CD4-positive, alpha-beta T cell treated with Interferon alpha-2 for 1 hour (primary cell): Measurements from ENCODE around the gene EIF3I.
A peak's percentile ranks its signal among the peaks of the same experiment; 100 is the strongest.

Experiments used
- DNase-seq, 2 donors: peaks; one replicate each; pipeline ENCODE4 v3.0.0-alpha.2; 2020 to 2022

EIF3I gene

DNA sequence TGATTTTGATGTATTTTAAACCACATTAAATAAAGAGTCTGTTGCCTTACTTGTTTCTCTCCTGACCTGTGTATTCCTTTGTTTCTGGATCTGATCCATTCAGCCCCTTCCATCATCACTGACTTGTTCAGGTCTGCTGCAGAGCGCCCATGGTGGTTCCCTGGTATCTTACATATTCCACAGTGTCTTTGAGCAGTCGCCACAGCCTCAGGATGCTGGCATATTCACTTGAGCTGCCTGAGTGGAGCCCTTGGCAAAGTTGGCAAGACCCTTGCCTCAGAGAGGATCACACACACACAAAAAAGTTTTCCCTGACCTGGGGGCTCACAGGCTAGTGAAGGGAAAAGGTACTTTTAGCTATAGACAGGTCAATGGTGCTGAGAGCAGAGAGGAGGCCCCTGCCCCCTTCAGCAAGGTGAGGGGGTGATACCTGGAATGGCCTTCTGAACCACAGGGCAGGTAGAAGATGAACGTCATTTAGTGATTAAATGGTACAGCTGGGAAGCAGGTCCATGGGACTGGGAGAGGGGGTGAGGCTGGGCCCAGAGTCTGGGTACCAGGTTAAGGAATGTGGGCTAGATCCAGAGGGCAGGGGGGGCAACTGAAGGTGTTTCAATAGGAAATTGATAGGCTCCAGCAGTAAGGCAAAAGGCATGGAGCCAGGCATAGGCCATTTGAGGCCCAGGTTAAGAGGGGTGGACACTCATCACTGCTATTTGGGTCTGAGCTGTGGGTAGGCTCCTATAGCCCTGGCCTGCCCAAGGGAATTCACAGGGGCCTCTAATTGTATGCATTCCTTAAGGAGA is 23.8 kb upstream of the EIF3I start:
- DNase-seq: no peak

DNA sequence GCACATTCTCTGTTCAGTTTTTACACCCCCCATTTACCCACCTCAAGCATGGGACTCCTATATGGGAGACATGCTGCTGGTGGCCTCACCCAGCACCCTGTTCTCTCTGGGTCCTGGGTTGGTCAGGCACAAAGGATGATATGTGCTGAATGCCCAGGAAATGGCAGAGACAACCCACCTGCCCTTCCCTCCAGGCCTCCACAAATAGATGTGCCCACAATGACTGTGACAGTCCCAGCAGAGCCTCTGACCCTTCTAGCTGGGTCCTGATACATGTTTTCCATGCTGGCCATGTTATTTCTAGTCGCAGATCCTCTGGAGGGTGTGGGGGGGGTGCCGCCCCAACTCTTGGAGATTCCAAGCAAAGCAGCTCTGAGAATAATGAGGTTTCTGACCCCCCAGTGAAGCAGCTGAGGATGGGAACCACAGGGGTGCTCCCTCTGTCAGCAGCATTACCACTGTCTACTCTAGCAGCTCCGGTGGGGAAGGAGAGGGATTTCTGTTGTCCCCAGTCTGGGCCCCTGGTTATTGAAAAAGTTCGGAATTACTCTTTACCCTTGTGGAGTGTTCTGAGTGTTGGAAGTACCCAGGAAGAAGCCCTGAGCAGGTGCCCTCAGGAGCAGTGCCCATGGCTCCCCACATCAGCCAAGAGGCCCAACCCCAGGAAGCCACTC is 23.0 kb upstream of the EIF3I start:
- DNase-seq: no peak

DNA sequence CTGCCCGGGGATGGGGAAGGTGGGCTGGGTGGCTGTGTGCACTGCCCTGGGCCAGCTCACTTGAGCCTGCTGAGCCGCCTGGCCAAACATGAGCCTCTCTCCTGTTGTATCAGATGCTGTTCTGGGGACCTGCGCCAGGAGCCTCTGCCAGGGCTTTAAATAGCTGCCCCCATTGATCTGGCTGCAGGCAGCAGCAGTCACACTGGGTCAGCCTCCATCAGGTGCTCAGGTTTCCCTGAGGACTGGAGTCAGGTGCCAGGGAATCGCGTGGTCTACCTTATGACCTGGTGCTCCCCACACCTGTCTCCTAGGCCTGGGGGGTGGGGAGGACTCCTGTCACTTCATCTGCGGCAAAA is 22.5 kb upstream of the EIF3I start:
- DNase-seq: no peak

DNA sequence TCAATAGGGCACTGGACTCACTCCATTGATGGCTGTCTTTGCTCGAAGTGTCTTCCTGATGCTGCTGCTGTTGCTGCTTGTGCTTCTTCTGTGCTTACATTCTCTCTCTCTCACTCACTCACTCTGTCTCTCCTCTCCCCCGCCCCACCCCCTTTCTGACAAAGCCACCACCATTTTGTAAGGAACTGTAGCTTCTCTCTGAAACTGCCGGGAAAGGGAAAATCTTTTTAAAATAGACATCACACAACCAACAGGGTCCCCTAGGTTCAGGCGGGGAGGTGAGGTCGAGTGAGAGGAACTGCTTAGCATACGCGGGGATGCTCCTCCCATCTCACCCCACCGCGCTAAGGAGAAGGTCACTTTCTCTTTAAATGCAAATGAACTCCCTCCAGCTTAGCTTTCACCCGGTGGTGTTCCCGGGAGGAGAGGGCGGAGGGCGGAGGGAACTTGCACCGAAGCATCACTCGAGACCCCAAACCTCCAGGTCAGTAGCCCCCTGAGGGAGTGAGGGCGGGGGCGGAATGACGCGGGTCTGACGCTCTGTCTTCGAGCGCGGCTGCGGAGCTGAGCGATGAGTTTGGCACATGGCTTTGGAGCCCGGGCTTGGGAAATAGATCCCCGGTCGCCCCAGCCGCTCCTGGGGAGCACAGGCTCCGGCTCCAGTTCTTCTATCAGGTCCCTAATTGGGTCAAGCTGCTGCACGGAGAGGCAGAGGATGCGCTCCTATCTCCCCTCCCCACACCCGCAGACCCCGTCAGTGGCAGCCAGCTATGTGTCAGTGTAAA is 21.8 kb upstream of the EIF3I start, which contains the start of gene CCDC28B:
Gene CCDC28B (plus strand): TSS at position 370 of the 785 bp plus-strand sequence. CDS start 1,341 bp downstream, outside the sequence.
- DNase-seq: peak; percentile 49 to 66

DNA sequence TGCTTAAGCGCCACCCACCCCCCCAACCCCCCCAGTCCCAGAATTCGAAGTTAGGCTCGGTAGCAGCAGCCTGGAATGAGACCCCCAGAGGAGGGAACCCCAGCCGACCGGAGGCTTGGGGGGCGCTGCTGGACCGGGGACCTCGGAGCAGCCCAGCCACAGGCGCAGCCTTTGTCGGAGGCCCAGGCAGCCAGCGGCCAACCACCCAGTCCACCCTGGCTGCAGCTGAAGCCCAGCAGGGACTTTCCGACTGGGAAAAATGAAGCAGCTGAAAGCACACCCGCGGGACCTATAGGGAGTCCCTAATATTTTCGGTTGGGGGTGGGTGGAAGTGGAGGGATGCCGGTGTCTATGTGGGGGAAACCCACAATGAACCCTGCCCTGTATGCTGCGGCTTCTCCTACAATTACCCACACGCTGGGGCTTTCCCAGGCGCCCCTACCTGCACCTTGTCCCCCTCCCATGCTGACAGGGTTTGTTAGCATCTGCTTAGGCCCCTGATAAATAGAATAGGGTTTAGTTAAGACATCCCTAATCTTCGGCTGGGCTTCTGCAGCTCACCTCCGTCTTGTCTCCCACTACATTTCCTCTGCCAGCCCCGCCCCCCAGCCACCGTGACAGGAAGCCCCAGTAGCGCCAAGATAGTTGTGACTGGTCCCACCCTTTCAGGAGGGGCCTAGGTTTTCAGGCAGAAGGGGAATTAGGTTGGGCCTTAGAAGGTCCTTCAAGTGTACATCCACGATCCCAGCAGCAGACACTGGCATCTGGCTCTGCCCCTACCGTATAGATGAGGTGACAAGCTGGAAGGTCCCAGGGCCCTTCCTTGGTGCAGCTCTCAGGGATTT is 21.0 kb upstream of the EIF3I start:
- peak; percentile 67 to 84 for DNase-seq

DNA sequence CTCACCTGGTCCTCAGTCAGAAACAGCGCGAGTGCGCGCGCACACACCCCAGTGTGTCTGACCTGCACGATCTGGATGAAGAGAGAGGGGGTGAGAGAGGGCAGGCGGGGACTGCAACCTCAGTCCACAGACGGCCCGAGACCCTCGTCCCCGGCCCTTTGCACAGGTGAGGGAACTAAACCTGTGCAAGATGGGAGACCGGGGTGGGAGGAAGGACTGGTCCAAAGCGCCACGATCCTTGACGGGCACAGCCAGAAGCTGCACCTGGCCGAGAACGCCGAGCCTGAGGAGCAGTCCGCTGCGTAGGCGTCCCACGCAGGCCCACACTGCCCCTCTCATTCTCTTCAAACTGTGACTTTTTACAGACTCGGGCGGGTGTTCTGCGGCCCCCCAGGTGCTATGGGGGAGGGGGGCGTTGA is 17.3 kb upstream of the EIF3I start:
- no peak for DNase-seq

DNA sequence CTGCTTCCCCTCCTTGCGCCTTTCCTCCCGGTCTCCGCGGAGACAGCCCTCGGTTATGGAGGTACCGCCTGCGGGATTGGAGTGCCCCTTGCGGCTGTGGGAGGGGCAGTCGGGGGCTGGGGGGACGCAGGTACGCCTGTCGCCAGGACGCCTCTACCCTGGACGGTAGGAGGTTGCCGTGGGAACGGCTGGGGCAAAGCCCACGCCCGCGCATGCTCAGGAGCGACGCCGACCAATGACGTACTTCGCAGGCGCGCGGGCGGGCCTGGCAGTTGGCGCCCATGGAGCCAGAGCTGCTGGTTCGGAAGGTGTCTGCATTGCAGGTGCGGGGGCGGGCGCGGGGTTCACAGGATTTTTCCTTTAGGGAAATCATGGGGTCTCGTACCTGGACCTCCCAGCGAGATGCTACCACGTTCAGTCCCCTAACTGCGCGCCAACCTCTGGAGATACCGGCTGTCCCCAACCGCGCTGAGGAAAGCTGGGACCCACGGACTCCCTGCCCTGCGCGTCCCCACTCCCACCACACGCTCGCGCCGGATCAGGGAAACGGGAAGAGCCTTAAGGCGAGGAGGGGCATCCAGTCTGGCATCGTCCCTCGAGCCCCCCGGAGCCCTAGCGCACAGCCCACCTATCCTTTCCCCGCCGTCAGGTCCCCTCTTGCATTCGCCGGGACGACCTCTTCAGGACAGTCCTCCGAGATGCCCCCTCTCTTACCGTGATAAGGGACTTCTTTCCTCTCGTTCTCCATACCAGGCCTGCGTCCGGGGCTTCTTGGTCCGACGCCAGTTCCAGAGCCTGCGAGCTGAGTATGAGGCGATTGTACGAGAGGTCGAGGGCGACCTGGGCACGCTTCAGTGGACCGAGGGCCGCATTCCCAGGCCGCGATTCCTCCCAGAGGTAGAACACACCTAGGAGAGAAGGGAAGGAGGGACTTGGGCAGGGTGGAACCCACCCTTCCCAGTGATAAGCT is 16.5 kb upstream of the EIF3I start, which contains the start of gene IQCC:
Gene IQCC (plus strand): TSS at position 271 of the 970 bp plus-strand sequence. CDS start 11 bp downstream, at position 282.
- DNase-seq: peak; percentile 87 to 90

DNA sequence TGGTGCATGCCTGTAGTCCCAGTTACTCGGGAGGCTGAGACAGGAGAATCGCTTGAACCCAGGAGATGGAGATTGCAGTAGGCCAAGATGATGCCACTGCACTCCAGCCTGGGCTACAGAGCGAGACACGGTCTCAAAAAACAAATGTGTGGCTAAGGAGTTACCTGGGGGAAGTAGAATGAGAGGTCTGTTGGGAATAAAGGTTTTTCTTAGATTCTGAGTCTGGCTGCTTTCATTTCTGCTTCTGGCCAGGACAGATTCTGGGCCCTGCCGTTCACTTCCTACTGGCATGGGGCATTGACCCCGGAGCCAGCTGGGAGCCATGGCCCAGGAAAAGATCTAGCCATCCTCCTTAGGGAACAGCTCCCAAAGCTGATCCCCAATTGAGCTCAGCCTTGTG is 13.7 kb upstream of the EIF3I start:
- DNase-seq: no peak

DNA sequence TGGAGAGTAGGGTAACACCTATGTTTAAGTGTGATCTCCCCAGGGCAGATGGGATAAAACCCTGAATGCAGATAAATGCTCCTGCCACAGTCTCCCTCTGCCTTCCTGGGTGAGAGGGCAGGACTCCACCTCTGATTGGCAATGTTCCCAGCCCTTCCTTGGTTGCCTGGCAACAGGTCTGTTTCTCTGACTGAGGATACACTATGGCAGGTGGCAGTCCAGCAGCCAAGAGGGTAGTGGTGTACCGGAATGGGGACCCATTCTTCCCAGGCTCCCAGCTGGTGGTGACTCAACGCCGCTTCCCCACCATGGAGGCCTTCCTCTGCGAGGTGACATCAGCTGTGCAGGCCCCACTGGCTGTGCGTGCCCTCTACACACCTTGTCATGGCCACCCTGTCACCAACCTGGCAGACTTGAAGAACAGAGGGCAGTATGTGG is 13.3 kb upstream of the EIF3I start, which contains the start of gene DCDC2B:
Gene DCDC2B (plus strand): TSS at position 199 of the 438 bp plus-strand sequence. CDS start 5 bp downstream, at position 204.
- no peak for DNase-seq

DNA sequence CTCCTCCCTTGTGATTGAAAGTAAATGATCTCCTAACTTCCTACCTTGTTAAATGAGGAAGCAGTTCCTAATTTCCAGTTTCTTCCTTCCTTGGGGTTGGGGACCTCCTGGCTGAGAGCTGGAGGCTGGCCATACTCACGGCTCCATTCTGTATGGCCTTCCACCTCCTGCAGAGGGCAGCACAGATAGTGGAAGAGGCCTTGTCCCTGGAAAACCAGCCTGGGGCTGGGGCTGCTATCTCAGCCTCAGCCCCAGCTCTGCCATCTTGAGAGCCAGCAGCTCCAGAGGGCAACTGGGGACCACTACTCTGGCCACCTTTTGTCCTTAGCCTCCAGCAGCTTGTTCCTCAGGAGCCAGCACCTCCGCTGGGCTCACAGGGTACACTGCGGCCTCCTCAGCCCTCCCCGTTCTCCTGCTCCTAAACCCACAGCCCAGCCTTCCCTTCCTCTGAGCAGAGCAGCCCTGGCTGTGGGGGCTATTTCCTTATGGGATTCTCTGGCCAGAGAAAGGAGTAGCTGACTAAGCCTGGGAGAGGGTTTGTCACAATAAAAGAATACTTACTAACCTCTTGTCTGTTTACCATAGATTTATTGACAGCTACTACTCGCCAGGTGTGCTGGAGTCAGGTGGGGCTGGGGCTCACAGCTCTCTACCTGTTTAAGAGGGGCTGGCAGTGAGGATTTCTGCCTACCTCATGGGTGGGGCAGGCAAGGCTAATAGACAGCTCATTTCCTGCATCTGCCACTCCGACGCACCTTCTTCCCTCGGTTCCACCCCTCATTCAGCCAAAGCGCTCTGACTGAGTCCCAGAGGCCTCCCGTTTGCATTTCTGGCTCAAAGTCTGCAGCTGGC is 6.4 kb upstream of the EIF3I start:
- DNase-seq: peak; percentile 57 to 71

DNA sequence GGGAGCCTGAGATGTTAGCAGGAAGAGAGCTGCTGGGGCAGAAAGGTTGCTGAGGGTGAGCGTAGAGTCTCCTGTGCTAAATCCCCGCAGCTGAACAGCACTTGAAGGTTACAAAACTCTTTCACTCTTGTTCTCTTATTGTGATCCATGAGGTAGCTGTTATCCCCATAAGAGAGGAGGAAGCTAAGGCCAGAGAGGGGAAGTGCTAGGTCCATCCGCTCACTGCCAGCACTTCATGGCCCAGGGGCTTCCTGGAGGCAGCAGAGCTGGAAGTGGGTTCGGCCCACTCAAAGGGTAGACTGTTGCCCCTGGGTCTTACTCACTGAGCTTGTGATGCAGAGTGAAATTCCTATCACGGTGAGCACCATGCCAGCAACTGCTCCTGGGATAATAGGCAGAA is 5.6 kb upstream of the EIF3I start:
- DNase-seq: no peak

DNA sequence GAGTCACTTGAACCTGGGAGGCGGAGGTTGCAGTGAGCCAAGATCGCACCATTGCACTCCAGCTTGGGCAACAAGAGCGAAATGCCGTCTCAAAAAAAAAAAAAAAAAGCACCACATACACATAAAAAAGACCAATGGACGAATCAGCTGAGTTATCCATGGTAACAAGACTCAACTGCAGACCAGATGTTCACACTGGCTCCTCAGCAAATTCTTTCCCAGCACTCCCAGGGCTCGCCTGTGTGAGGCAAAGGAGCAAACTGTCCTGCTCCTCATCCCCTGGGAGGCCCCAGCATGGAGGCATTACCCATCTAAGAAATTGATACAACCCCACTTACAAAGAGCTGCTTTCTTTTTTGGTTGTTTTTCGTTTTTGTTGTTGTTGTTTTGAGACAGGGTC is 3.2 kb upstream of the EIF3I start:
- no peak for DNase-seq

DNA sequence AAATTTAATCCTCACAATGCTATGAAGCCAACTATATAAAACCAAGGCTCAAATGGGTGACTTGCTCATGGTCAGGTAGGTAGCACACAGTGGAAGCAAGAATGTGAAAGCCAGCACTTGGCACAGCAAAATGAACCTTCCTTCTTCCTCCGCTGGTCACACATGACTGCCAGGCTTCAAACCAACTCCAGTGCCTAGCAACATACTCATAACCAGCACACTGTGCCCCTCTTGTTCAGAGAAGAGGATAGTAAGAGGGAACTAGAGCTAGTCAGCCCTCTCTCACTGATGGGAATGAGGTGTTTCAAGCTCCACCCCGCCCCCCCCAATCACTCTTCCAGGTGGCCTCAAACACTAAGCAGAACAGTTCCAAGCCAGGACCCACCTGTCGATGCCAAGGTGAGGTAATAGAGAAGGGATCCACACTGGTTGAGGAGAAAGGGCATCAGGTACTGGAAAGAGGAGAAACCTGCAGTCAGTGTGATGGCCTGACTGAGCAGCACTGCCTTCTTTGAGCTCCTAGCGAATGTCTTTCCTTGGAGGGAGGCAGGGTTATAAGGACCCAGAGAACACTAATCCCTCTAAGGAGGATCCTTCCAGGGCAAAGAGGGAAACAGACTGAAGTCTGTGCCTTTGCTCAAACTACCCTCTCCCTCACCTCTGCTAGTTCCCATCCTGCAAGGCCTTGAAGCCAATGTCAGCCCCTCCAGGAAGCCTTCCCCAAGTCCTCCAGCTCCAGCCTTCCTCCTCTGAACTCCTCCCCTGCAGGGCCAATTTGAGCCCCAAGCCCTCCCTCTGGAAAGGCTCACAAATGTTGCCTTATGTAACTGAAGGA is 1.2 kb upstream of the EIF3I start:
- DNase-seq: no peak

DNA sequence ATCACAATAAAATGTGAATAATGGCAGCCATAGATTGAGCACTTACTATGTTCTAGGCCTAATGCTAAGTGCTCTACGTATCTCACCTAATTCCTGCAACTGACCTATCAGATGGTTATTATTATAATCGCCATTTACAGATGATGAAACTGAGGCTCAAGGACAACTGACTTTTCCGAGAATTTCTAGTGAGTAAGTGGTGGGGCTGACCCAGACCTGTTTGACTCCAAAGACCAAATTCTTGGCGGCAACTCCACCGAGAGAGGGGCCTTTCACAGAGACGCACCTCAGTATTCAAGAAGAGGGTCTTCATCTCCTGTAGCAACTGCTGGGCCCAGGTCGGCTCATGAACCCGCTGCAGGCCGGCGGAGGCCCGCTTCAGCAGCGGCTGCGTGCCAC is 627 bp upstream of the EIF3I start:
- no peak for DNase-seq

DNA sequence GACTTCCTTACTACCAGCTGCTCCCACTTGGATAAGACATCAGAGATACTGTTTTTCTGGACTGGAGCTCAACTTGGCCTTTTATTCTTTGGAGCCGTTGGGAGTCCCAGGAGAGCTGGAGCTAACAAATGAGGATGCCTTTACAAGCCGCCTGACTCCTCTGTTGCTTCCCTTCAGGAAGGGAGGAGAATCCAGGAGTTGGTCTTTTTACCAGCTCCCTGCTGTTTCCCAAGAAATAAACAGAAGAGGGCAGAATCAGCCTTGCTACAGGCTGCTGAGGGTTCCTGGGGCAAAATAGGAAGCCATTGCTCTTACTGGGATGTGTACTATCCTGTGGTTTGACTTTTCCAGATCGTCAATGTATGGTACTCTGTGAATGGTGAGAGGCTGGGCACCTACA is 1.5 kb downstream of the EIF3I start:
- no peak for DNase-seq

DNA sequence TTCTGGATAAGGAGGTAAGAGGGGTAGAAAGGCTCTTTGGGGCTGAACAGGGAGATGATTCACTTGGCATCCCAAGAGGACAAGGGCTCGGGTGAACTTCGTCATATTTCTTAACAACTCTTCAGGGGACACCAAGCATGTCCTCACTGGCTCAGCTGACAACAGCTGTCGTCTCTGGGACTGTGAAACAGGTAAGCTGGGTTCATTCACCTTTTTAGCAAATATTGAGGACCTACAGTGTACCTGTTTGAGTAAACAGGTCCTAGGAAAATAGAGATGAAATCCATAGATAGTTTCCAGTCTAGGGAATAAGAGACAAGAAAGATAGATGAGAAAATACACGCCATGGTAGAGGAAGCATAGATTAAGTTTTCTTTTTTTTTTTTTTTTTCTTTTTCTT is 2.1 kb downstream of the EIF3I start:
- DNase-seq: no peak

DNA sequence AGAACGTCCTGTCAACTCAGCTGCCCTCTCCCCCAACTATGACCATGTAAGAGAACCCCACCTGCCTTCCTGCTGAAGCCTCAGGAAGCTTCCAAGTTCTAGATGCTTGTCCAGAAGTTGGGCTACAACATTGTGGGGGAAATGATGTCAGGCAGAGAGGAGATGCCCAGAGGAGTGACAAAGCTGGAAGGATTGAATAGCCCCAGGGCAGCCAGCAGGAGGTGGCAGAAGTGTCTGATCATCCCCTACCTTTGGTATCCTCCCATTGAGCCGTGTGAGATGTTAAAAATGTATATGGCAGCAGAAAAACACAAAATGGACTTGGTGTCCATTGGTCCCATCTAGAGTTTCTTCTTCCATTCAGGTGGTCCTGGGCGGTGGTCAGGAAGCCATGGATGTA is 6.6 kb downstream of the EIF3I start:
- no peak for DNase-seq

DNA sequence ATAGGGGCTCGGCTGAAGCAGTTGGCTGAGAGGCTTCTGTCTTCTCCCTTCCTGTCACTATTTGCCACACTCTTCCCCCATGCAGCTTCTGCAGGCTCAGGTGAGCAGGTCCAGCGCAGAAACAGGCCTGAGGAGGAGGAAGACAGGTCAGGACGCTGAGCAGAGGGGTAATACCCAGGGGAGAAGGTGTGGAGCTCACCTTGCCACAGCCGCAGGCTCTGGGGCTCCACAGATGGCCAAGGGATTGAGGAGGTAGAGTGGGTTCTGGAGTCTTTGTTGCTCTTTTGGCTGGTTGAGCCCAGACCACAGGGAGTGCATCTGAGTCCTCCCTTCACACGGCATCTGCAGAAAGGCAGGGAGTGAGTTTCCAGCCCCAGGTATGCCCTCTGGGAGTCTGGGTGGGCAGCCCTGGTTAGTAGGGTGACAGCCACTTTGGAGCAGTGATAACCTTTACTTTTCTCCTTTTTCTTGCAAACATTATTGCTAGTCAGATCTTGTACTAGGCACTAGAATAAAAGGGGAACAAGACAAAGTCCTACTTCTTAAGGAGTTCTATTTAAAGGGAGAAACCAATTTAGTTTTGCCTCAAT is 9.7 kb downstream of the EIF3I start:
- DNase-seq: no peak
